HG02852 (cell line): Measurements from ENCODE around the gene ZNHIT2.

Source experiments
- ATAC-seq: cut with Tn5 transposase; IDR thresholded peaks from one replicate; pipeline ENCODE4 v1.9.1; 2021; ENCODE audit warnings: mild to moderate bottlenecking, moderate library complexity; ENCODE audit not compliant: unreplicated experiment

Gene ZNHIT2

DNA sequence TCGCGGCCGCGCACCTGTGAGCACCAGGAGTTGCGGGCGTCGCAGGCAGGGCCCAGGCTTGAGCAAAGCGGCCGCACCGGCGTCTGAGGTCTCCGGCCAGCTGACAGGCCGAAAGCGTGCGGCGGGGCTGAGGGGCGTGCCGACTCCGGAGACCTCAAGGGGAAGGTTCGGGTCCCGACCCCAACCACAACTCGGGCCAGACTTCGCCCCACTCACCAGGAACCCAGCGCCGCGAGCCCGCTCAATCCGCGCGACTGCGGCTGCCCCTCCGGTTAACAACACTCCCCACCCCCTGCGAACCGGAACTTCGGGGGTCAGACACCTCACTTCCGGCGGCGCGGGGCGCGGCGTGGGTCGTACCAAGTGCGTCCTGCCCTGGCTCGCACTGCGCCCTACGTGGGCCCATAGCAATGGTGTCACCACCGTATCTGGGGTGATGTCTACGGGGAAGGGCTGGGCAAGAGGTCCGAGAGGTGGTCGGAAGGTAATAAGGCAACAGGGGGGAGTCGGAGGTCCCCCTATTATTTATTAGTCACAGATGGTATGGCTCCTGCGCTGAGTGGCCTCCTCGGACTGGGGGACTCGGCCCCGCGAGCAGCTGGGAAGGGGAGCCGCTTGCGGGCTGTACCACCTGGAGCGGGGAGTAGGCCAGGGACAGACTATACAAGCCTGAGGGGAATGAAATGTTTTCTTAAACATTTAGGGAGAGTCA is 16.9 kb upstream of the ZNHIT2 start, which contains the start of gene SYVN1:
Gene SYVN1, minus strand, starts transcription at position 280 of the 712 bp plus-strand sequence. CDS start 918 bp downstream, outside the sequence.
- peak; percentile 54 for ATAC-seq

- no peak for ATAC-seq
Measured at GRCh38 chr11:65133724-65134123, 16.2 kb upstream of the ZNHIT2 start.

DNA sequence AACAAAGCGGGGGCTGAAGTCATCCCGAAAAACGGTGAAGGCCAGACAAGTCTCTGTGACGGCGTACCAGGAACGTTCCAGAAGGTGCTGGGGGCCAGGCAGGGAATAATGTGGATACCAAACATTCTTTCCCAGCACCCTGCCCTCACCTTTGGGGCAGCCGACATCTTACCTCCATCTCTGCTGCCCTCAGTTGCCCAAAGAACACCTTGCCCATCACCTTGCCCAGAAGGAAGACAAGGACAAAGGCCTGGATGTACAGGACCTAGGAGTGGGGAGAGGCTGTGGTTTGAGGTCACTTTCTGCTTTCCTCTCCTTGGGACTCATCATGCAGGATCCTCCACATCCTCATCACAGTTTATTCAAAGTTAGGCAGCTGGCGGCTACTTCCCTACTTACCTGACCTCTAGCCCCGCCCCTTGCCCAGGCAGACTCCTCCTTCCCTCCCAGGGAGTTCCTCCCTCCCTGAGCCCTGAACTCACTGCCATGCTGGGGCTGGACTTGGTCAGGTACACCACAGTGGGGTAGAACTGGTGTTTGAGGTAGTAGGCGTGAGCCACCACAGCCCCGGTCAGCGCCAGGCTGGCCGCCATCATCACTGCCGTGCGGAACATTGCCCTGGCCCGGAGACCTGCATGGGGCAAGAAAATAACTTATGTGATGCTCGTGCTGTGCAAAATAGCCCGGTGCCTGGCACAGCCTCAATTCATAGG is 15.6 kb upstream of the ZNHIT2 start:
- no peak for ATAC-seq

- peak; percentile 54 for ATAC-seq
Measured at GRCh38 chr11:65132238-65132987, 14.9 kb upstream of the ZNHIT2 start.

DNA sequence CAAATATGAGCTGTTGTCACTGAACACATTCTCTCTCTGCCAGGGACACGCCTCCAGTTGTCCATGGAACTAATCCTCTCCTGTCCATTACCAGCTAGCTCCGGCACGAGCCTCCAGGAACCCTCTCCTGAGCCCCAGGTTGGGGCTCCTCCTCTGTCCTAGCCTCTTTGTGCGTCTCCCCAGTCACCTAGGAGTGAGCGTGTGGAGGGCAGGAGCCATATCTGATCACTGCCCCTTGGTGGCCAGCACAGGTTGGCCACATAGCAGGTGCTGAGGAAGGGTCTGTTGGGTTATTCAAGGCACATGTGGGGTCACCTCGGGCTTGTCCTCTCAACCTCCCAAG is 14.4 kb upstream of the ZNHIT2 start:
- ATAC-seq: no peak

- ATAC-seq: no peak
Measured at GRCh38 chr11:65131417-65131776, 13.9 kb upstream of the ZNHIT2 start.

DNA sequence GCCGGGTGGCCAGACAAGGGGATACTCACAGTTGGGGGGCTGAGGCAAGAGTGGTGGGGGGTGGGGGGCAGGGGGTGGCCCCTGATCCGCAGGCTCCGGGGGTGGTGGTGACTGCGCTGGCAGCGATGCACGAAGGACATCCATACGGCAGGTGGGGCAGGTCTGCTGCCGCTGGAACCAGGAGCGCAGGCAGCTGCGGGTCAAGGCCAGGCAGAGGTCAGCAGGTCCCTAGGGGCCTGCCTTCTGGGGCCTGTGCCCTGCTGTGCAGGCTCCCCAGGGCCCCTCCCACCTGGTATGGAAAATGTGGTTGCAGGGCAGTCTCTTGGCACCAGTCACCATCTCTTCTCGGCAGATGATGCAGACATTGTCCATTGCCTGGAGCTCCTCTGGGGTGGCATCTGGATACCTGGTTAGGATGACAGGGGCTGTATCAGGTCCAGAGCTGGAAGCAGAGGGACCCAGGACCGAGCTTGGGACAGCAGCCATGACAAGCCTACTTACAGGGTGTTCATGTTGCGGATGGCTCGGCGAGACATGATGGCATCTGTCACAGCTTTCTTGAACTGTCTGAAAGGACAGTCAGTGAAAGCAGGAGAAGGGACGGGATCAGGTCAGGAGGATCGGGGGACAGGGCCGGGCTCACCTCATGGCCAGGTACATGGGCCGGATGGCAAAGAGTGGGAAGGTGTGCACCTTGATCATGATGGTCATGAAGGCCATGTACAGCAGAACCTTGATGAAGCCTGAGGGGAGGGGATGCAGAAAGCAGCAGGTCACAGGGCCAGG is 13.3 kb upstream of the ZNHIT2 start:
- no peak for ATAC-seq

DNA sequence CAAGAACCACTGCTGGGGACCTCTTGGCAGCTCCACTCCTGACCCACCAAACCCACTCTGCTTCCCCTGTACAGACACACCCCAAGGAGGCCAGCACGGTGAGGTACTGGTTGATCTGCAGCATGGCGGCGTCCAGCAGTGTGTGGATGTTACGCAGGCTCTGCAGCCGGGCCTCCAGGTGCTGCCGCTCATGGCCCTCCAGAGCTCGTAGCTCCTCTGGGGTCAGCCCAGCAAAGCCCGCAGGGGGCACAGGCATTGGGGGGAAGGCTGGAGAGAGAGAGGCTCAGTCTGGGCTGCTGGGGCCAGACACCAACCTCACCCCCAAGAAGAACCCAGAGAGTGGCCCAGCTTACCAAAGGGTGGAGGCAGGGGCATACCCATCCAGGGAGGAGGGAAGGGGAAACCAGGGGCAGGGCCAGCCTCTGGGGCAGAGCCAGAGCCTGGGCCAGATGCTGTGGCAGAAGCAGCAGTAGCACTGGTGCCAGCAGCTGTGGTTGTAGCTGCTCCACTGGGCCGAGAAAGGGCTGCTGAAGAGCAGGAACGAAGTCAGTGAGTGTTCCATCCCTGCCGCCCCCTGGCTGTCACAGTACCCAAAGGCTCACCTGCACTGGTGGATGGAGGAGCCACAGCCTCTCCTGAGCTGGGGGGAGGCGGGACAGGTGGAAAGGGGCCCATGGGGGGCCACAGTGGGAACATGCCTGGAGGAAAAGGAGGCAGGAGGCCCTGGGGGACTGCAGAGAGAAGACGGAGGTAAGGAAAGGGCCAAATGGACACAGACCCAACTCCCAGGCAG is 12.3 kb upstream of the ZNHIT2 start:
- no peak for ATAC-seq

- ATAC-seq: no peak
Measured at GRCh38 chr11:65128182-65129145, 11.0 kb upstream of the ZNHIT2 start.

- no peak for ATAC-seq
Measured at GRCh38 chr11:65127473-65128181, 10.1 kb upstream of the ZNHIT2 start.

DNA sequence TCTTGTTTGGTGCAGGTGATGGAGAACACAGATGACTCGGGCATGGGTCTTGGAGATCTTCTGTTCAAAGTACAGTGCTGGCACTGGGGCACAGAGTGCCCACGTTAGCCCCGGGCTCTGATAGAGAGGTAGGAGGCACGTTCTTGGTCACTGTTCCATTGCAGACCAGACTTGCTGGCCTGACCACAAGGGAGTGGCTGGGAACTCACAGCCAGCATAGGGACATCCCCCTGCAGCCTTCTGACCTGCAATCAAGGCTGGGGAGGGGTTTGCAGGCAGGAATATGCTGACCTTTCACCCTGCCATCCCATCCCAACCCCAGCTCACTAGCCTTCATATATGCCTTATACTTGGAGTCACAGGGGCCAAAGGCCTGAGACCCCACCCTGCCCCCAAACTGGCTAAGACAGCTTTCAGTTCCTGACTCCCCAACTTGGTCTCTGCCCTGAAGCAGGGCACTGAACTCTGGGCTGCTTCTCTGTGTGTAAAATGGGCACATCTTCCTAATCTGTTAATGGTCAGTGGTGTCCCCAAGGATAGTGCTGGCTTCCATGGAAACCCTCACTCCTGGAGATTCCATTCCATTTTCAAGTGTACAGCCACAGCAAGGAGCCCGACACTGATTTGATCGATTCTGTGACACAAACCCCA is 9.2 kb upstream of the ZNHIT2 start:
- no peak for ATAC-seq

- ATAC-seq: no peak
Measured at GRCh38 chr11:65125197-65126056, 7.9 kb upstream of the ZNHIT2 start.

- no peak for ATAC-seq
Measured at GRCh38 chr11:65124480-65125196, 7.1 kb upstream of the ZNHIT2 start.

- peak; percentile 64 for ATAC-seq
Measured at GRCh38 chr11:65121865-65122696, 4.6 kb upstream of the ZNHIT2 start, which contains the start of the genes FAU and MRPL49. FAU (minus strand) TSS chr11:65122134; CDS start chr11:65121813, 321 bp downstream. MRPL49 (plus strand) TSS chr11:65122321; CDS start chr11:65122347, 26 bp downstream.

- ATAC-seq: no peak
Measured at GRCh38 chr11:65121447-65121864, 4.0 kb upstream of the ZNHIT2 start.
